Activated naive CD4-positive, alpha-beta T cell (primary cell): ENCODE measurements around the gene CTNNA2.

Experiments
- DNase-seq, 4 experiments: peaks; one replicate each; lab custom pipeline; 2025; lab: John Stamatoyannopoulos, UW

CTNNA2 gene

GRCh38 chr2:79713131-79713785 is 200.4 kb downstream of the CTNNA2 start:
- no peak for DNase-seq

GRCh38 chr2:79714283-79714682 is 201.4 kb downstream of the CTNNA2 start:
- no peak for DNase-seq

- DNase-seq = no peak
Observed at GRCh38 chr2:79715338-79715737, 202.5 kb downstream of the CTNNA2 start.

- no peak for DNase-seq
Observed at GRCh38 chr2:79716266-79716665, 203.4 kb downstream of the CTNNA2 start.

GRCh38 chr2:79717364-79718007 is 204.6 kb downstream of the CTNNA2 start:
- DNase-seq = no peak

GRCh38 chr2:79721061-79721460 is 208.2 kb downstream of the CTNNA2 start:
- no peak for DNase-seq

GRCh38 chr2:79721966-79722365 is 209.1 kb downstream of the CTNNA2 start:
- no peak for DNase-seq

- DNase-seq = no peak
Observed at GRCh38 chr2:79723830-79724229, 211.0 kb downstream of the CTNNA2 start.

- DNase-seq = no peak
Observed at GRCh38 chr2:79729532-79729931, 216.7 kb downstream of the CTNNA2 start.

GRCh38 chr2:79734518-79734917 is 221.7 kb downstream of the CTNNA2 start:
- DNase-seq = no peak

- DNase-seq = no peak
Observed at GRCh38 chr2:79740879-79741443, 228.1 kb downstream of the CTNNA2 start.

GRCh38 chr2:79750321-79750720 is 237.5 kb downstream of the CTNNA2 start:
- DNase-seq = no peak

- DNase-seq = no peak
Observed at GRCh38 chr2:79757526-79757925, 244.7 kb downstream of the CTNNA2 start.

GRCh38 chr2:79758042-79758441 is 245.2 kb downstream of the CTNNA2 start:
- no peak for DNase-seq

GRCh38 chr2:79758749-79759282 is 246.0 kb downstream of the CTNNA2 start:
- no peak for DNase-seq

- no peak for DNase-seq
Observed at GRCh38 chr2:79770926-79771325, 258.1 kb downstream of the CTNNA2 start.

GRCh38 chr2:79771493-79771892 is 258.6 kb downstream of the CTNNA2 start:
- no peak for DNase-seq

GRCh38 chr2:79774016-79774415 is 261.2 kb downstream of the CTNNA2 start:
- no peak for DNase-seq

- DNase-seq = no peak
Observed at GRCh38 chr2:79776461-79776860, 263.6 kb downstream of the CTNNA2 start.

- DNase-seq = no peak
Observed at GRCh38 chr2:79780781-79781180, 267.9 kb downstream of the CTNNA2 start.

GRCh38 chr2:79782576-79783452 is 270.0 kb downstream of the CTNNA2 start:
- no peak for DNase-seq

- no peak for DNase-seq
Observed at GRCh38 chr2:79788952-79789651, 276.3 kb downstream of the CTNNA2 start.
